Endothelial cell of umbilical vein (primary cell): ENCODE data around the gene NEDD4L.

ENCODE experiments used
- CTCF ChIP-seq, 2 donors: IDR thresholded peaks; 1 replicate in 1 of 2; 2 replicates in 1 of 2; pipeline ENCODE4 v1.5.1; 2011; ENCODE audit warnings: low read length in 2 of 2, mild to moderate bottlenecking in 2 of 2, moderate library complexity in 2 of 2, control low read depth in 1 of 2, inconsistent platforms in 1 of 2, low read depth in 1 of 2; ENCODE audit not compliant: insufficient read depth in 1 of 2; ENCODE audit errors: extremely low read depth in 1 of 2
- MAX ChIP-seq: IDR thresholded peaks from 2 replicates; pipeline ENCODE4 v1.6.1; 2011; ENCODE audit not compliant: insufficient read depth, insufficient read length
- MYC ChIP-seq: IDR thresholded peaks from one replicate; pipeline ENCODE4 v1.6.1; 2011; ENCODE audit warnings: mild to moderate bottlenecking, low read depth, low read length
- POLR2A ChIP-seq: IDR thresholded peaks from 2 replicates; pipeline ENCODE4 v1.6.1; 2012; ENCODE audit warnings: low read depth, mild to moderate bottlenecking, control low read depth, low read length
- POLR2AphosphoS5 ChIP-seq: IDR thresholded peaks from 2 replicates; pipeline ENCODE4 v1.6.1; 2012; ENCODE audit warnings: low read depth, mild to moderate bottlenecking, control low read depth, low read length, moderate library complexity; ENCODE audit not compliant: insufficient read depth

GRCh38 chr18:58394602-58395425 lies 350.8 kb downstream of the NEDD4L start:
- TF ChIP-seq CTCF (IDR thresholded peaks at IDR 0.05; ENCODE audit: extremely low read depth in 1 of 2, insufficient read depth in 1 of 2, low read depth in 1 of 2, low read length in 2 of 2) (no peak), POLR2A (no peak), MYC (no peak), POLR2AphosphoS5 (no peak), MAX (no peak)
